Stimulated activated memory B cell treated with anti-CD40 and anti-IgM and Interleukin-4, amounts not matched to agents 10 μg/mL and 1 μg/mL and 100 μg/mL, for 72 hours (primary cell): ENCODE measurements around the gene SPTY2D1.
"Not testable (repeated sequence)": the region's sequence is repeated elsewhere in the genome, so short reads cannot be mapped to it uniquely, and the experiment has no call there.

Experiments used
- ATAC-seq: fragments of 150-1000 bp; cut with Tn5 transposase; 2 replicates; pipeline ENCODE4 v1.10.0; 2021
- H3K27ac Mint-ChIP-seq: one replicate; pipeline ENCODE4 v1.8.0; 2022; ENCODE audit warnings: mild to moderate bottlenecking, mixed read lengths
- H3K27me3 Mint-ChIP-seq: one replicate; pipeline ENCODE4 v1.8.0; 2022; ENCODE audit warnings: mixed read lengths
- H3K36me3 Mint-ChIP-seq: one replicate; pipeline ENCODE4 v1.8.0; 2022; ENCODE audit warnings: mixed read lengths
- H3K4me1 Mint-ChIP-seq: one replicate; pipeline ENCODE4 v1.8.0; 2022; ENCODE audit warnings: mixed read lengths
- H3K4me3 Mint-ChIP-seq: one replicate; pipeline ENCODE4 v1.8.0; 2022; ENCODE audit warnings: mild to moderate bottlenecking, moderate library complexity, mixed read lengths
- H3K9me3 Mint-ChIP-seq: one replicate; pipeline ENCODE4 v1.8.0; 2022; ENCODE audit warnings: mixed read lengths

SPTY2D1 gene

GRCh38 chr11:18634140-18635032 lies at the start of gene SPTY2D1:
TSS of gene SPTY2D1 (minus strand) at chr11:18634342. CDS start at chr11:18634257, 85 bp downstream.
- peak within 1 kb of the TSS; percentile 85 for H3K4me3 Mint-ChIP-seq
- H3K36me3 Mint-ChIP-seq: no peaks in the 10 kb centered on the region
- ATAC-seq: peak; percentile 99
- H3K4me1 Mint-ChIP-seq: peaks cover 9% of the 10 kb centered on the region
- peak within 1 kb of the TSS; percentile 93 for H3K27ac Mint-ChIP-seq
- no peaks in the 10 kb centered on the region for H3K9me3 Mint-ChIP-seq
- H3K27me3 Mint-ChIP-seq: peaks cover 8% of the 10 kb centered on the region

- Mint-ChIP-seq H3K9me3 (no peaks in the 10 kb centered on the region), H3K27ac (no peak overlapping the region), H3K36me3 (no peaks in the 10 kb centered on the region), H3K27me3 (peaks cover 11% of the 10 kb centered on the region), H3K4me3 (no peak overlapping the region), H3K4me1 (no peaks in the 10 kb centered on the region)
- ATAC-seq: no peak
These were observed 48.3 kb upstream of the SPTY2D1 start for GRCh38 chr11:18682466-18682865.

- not testable (repeated sequence) for H3K9me3 Mint-ChIP-seq, H3K4me3 Mint-ChIP-seq, H3K27ac Mint-ChIP-seq, H3K4me1 Mint-ChIP-seq, H3K36me3 Mint-ChIP-seq, ATAC-seq
- peaks cover 11% of the 10 kb centered on the region for H3K27me3 Mint-ChIP-seq
These were observed 47.8 kb upstream of the SPTY2D1 start for GRCh38 chr11:18681949-18682348.

GRCh38 chr11:18677560-18677959 lies 43.4 kb upstream of the SPTY2D1 start:
- Mint-ChIP-seq H3K9me3 (no peaks in the 10 kb centered on the region), H3K4me1 (no peaks in the 10 kb centered on the region), H3K4me3 (no peak overlapping the region), H3K27ac (no peak overlapping the region), H3K27me3 (no peaks in the 10 kb centered on the region), H3K36me3 (no peaks in the 10 kb centered on the region)
- no peak for ATAC-seq

- H3K27ac Mint-ChIP-seq: no peak overlapping the region
- no peaks in the 10 kb centered on the region for H3K36me3 Mint-ChIP-seq
- H3K4me1 Mint-ChIP-seq: no peaks in the 10 kb centered on the region
- no peaks in the 10 kb centered on the region for H3K27me3 Mint-ChIP-seq
- no peak for ATAC-seq
- H3K4me3 Mint-ChIP-seq: no peak overlapping the region
- H3K9me3 Mint-ChIP-seq: no peaks in the 10 kb centered on the region
These were observed 42.7 kb upstream of the SPTY2D1 start for GRCh38 chr11:18676803-18677202.

GRCh38 chr11:18672209-18672608 lies 38.1 kb upstream of the SPTY2D1 start:
- H3K27ac Mint-ChIP-seq, ATAC-seq, H3K9me3 Mint-ChIP-seq, H3K4me1 Mint-ChIP-seq, H3K36me3 Mint-ChIP-seq, H3K4me3 Mint-ChIP-seq: not testable (repeated sequence)
- H3K27me3 Mint-ChIP-seq: peaks cover 19% of the 10 kb centered on the region

GRCh38 chr11:18671246-18671645 lies 37.1 kb upstream of the SPTY2D1 start:
- Mint-ChIP-seq H3K9me3 (no peaks in the 10 kb centered on the region), H3K27me3 (peaks cover 19% of the 10 kb centered on the region), H3K36me3 (no peaks in the 10 kb centered on the region), H3K4me3 (no peak overlapping the region), H3K4me1 (peaks cover 6% of the 10 kb centered on the region), H3K27ac (no peak overlapping the region)
- ATAC-seq: no peak

GRCh38 chr11:18669711-18670110 lies 35.6 kb upstream of the SPTY2D1 start:
- H3K4me1 Mint-ChIP-seq: peaks cover 6% of the 10 kb centered on the region
- no peak overlapping the region for H3K4me3 Mint-ChIP-seq
- H3K9me3 Mint-ChIP-seq: no peaks in the 10 kb centered on the region
- peaks cover 19% of the 10 kb centered on the region for H3K27me3 Mint-ChIP-seq
- no peak overlapping the region for H3K27ac Mint-ChIP-seq
- no peaks in the 10 kb centered on the region for H3K36me3 Mint-ChIP-seq
- ATAC-seq: no peak

- Mint-ChIP-seq H3K36me3 (no peaks in the 10 kb centered on the region), H3K4me1 (peaks cover 6% of the 10 kb centered on the region), H3K9me3 (no peaks in the 10 kb centered on the region), H3K27me3 (peaks cover 19% of the 10 kb centered on the region), H3K4me3 (no peak overlapping the region), H3K27ac (no peak overlapping the region)
- ATAC-seq: no peak
These were observed 35.1 kb upstream of the SPTY2D1 start for GRCh38 chr11:18669219-18669596.

GRCh38 chr11:18668131-18668530 lies 34.0 kb upstream of the SPTY2D1 start:
- Mint-ChIP-seq H3K27ac (no peak overlapping the region), H3K27me3 (peaks cover 19% of the 10 kb centered on the region), H3K4me3 (no peak overlapping the region), H3K9me3 (no peaks in the 10 kb centered on the region), H3K4me1 (peaks cover 6% of the 10 kb centered on the region), H3K36me3 (no peaks in the 10 kb centered on the region)
- no peak for ATAC-seq

- H3K27me3 Mint-ChIP-seq: peaks cover 19% of the 10 kb centered on the region
- H3K9me3 Mint-ChIP-seq, H3K4me3 Mint-ChIP-seq, H3K36me3 Mint-ChIP-seq, ATAC-seq, H3K27ac Mint-ChIP-seq, H3K4me1 Mint-ChIP-seq: not testable (repeated sequence)
These were observed 31.3 kb upstream of the SPTY2D1 start for GRCh38 chr11:18665353-18665872.

- Mint-ChIP-seq H3K4me3 (no peak overlapping the region), H3K27me3 (peaks cover 35% of the 10 kb centered on the region), H3K9me3 (no peaks in the 10 kb centered on the region)
These were observed 23.5 kb upstream of the SPTY2D1 start for GRCh38 chr11:18657673-18658072.

GRCh38 chr11:18650859-18651557 lies 16.9 kb upstream of the SPTY2D1 start:
- Mint-ChIP-seq H3K27me3 (no peaks in the 10 kb centered on the region), H3K36me3 (no peaks in the 10 kb centered on the region), H3K9me3 (no peaks in the 10 kb centered on the region), H3K4me1 (peaks cover 14% of the 10 kb centered on the region), H3K4me3 (peak overlapping the region; percentile 11), H3K27ac (peak overlapping the region; percentile 12)
- peak; percentile 41 for ATAC-seq

More at GRCh38 chr11:18657673-18658072, 23.5 kb upstream of the SPTY2D1 start:
- no peaks in the 10 kb centered on the region for H3K36me3 Mint-ChIP-seq
- H3K4me1 Mint-ChIP-seq: no peaks in the 10 kb centered on the region
- no peak overlapping the region for H3K27ac Mint-ChIP-seq
- ATAC-seq: no peak

GRCh38 chr11:18650353-18650752 lies 16.2 kb upstream of the SPTY2D1 start:
- Mint-ChIP-seq H3K36me3 (no peaks in the 10 kb centered on the region), H3K27ac (peak overlapping the region; percentile 12), H3K9me3 (no peaks in the 10 kb centered on the region), H3K4me1 (peaks cover 14% of the 10 kb centered on the region), H3K4me3 (no peak overlapping the region), H3K27me3 (no peaks in the 10 kb centered on the region)
- ATAC-seq: no peak

- H3K36me3 Mint-ChIP-seq, H3K9me3 Mint-ChIP-seq, H3K4me3 Mint-ChIP-seq, H3K4me1 Mint-ChIP-seq, ATAC-seq, H3K27ac Mint-ChIP-seq: not testable (repeated sequence)
- peaks cover 12% of the 10 kb centered on the region for H3K27me3 Mint-ChIP-seq
These were observed 8.9 kb upstream of the SPTY2D1 start for GRCh38 chr11:18643034-18643433.
